Osteocyte (in vitro differentiated cells): Measurements from ENCODE around the gene TF. TPM values are rescaled to one million over a fixed set of nuclear protein-coding genes. Genes with fewer than 3 reads are reported as not detected.

ENCODE experiments used
- DNase-seq: peaks from one replicate; pipeline ENCODE4 v3.0.0; 2021; ENCODE audit warnings: mixed read lengths; ENCODE audit not compliant: unreplicated experiment; ENCODE audit errors: extremely low spot score
- H3K27ac Mint-ChIP-seq: one replicate; pipeline ENCODE4 v1.8.0; 2021; ENCODE audit warnings: mild to moderate bottlenecking, mixed read lengths; ENCODE audit not compliant: unreplicated experiment
- H3K27me3 Mint-ChIP-seq: one replicate; pipeline ENCODE4 v1.8.0; 2021; ENCODE audit warnings: mixed read lengths; ENCODE audit not compliant: unreplicated experiment
- H3K36me3 Mint-ChIP-seq: one replicate; pipeline ENCODE4 v1.8.0; 2021; ENCODE audit warnings: mixed read lengths; ENCODE audit not compliant: unreplicated experiment
- H3K4me1 Mint-ChIP-seq: one replicate; pipeline ENCODE4 v1.8.0; 2021; ENCODE audit warnings: mixed read lengths; ENCODE audit not compliant: unreplicated experiment
- H3K4me3 Mint-ChIP-seq: one replicate; pipeline ENCODE4 v1.8.0; 2021; ENCODE audit warnings: mild to moderate bottlenecking, moderate library complexity, mixed read lengths; ENCODE audit not compliant: unreplicated experiment
- H3K9me3 Mint-ChIP-seq: one replicate; pipeline ENCODE4 v1.8.0; 2021; ENCODE audit warnings: mixed read lengths; ENCODE audit not compliant: unreplicated experiment
- CTCF ChIP-seq: fragments of 200-600 bp; sonication (generic); IDR thresholded peaks from 2 replicates; pipeline ENCODE4 v1.5.0; 2021; ENCODE audit warnings: antibody characterized with exemption, mild to moderate bottlenecking, moderate library complexity
- total RNA-seq: library from RNA; stranded (reverse); gene quantifications from 2 replicates; pipeline ENCODE4 v1.2.1, GENCODE V29; 2021

Gene TF
- total RNA-seq, 1 donor from 2014 or later = 2.0 TPM

GRCh38 chr3:133828576-133829309 lies 82.5 kb downstream of the TF start:
- H3K4me3 Mint-ChIP-seq = no peak overlapping the region
- H3K27ac Mint-ChIP-seq = no peak overlapping the region
- H3K4me1 Mint-ChIP-seq = no peaks in the 10 kb centered on the region
- no peaks in the 10 kb centered on the region for H3K9me3 Mint-ChIP-seq
- peaks cover 10% of the 10 kb centered on the region for H3K36me3 Mint-ChIP-seq
- no peak for DNase-seq
- no peak for TF ChIP-seq CTCF
- H3K27me3 Mint-ChIP-seq = no peaks in the 10 kb centered on the region

GRCh38 chr3:133829310-133829707 lies 83.1 kb downstream of the TF start:
- H3K27ac Mint-ChIP-seq = no peak overlapping the region
- H3K9me3 Mint-ChIP-seq = no peaks in the 10 kb centered on the region
- H3K36me3 Mint-ChIP-seq = peaks cover 6% of the 10 kb centered on the region
- no peak for DNase-seq
- H3K4me3 Mint-ChIP-seq = no peak overlapping the region
- no peaks in the 10 kb centered on the region for H3K27me3 Mint-ChIP-seq
- TF ChIP-seq CTCF = no peak
- H3K4me1 Mint-ChIP-seq = no peaks in the 10 kb centered on the region

- DNase-seq = no peak
- H3K36me3 Mint-ChIP-seq = peaks cover 6% of the 10 kb centered on the region
- no peak overlapping the region for H3K27ac Mint-ChIP-seq
- H3K4me1 Mint-ChIP-seq = no peaks in the 10 kb centered on the region
- no peak for TF ChIP-seq CTCF
- H3K27me3 Mint-ChIP-seq = no peaks in the 10 kb centered on the region
- no peaks in the 10 kb centered on the region for H3K9me3 Mint-ChIP-seq
- no peak overlapping the region for H3K4me3 Mint-ChIP-seq
These were observed 83.9 kb downstream of the TF start for GRCh38 chr3:133830071-133830470.

- no peaks in the 10 kb centered on the region for H3K9me3 Mint-ChIP-seq
- no peaks in the 10 kb centered on the region for H3K27me3 Mint-ChIP-seq
- no peak overlapping the region for H3K27ac Mint-ChIP-seq
- DNase-seq = no peak
- H3K36me3 Mint-ChIP-seq = no peaks in the 10 kb centered on the region
- H3K4me1 Mint-ChIP-seq = no peaks in the 10 kb centered on the region
- no peak for TF ChIP-seq CTCF
- H3K4me3 Mint-ChIP-seq = no peak overlapping the region
These were observed 86.0 kb downstream of the TF start for GRCh38 chr3:133831966-133832801.

GRCh38 chr3:133832802-133833144 lies 86.6 kb downstream of the TF start:
- no peak for DNase-seq
- Mint-ChIP-seq H3K36me3 (no peaks in the 10 kb centered on the region), H3K27me3 (no peaks in the 10 kb centered on the region), H3K27ac (no peak overlapping the region), H3K4me3 (no peak overlapping the region), H3K9me3 (no peaks in the 10 kb centered on the region), H3K4me1 (no peaks in the 10 kb centered on the region)
- TF ChIP-seq CTCF = no peak
